ENCODE data around the gene FKBP1A.

DNA sequence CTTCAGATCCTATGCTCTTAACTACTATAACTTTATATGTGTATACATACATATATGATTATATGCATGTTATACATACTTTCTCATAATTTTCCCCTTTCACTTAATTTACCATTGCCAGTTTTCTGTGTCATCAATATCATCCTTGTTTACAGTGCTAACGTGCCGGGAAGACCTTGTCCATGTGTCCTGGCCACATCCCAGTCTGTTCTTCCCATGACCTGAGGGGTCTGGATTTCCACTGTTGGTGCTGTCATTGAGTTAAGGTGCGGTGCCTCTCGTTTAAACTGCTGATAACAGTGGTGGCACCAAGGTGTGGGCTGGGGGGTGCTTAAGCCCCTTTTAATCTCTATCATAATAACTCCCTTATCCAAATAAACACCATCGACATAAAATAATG is 55.4 kb downstream of the FKBP1A start:
- TF ChIP-seq, protein P1, sequence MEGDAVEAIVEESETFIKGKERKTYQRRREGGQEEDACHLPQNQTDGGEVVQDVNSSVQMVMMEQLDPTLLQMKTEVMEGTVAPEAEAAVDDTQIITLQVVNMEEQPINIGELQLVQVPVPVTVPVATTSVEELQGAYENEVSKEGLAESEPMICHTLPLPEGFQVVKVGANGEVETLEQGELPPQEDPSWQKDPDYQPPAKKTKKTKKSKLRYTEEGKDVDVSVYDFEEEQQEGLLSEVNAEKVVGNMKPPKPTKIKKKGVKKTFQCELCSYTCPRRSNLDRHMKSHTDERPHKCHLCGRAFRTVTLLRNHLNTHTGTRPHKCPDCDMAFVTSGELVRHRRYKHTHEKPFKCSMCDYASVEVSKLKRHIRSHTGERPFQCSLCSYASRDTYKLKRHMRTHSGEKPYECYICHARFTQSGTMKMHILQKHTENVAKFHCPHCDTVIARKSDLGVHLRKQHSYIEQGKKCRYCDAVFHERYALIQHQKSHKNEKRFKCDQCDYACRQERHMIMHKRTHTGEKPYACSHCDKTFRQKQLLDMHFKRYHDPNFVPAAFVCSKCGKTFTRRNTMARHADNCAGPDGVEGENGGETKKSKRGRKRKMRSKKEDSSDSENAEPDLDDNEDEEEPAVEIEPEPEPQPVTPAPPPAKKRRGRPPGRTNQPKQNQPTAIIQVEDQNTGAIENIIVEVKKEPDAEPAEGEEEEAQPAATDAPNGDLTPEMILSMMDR (IDR thresholded peaks at IDR 0.05): no peak
- TF ChIP-seq POLR2A (IDR thresholded peaks at IDR 0.05) (no peak), EP300 (IDR thresholded peaks at IDR 0.05) (no peak)
